Measurements from ENCODE around the gene E2F6. TPM values are rescaled to one million over a fixed set of nuclear protein-coding genes. Genes with fewer than 3 reads are reported as not detected.

The E2F6 gene
- total RNA-seq, 4 donors from 2014 or later, result 15.6 to 20.1 (median 19.6) TPM

DNA sequence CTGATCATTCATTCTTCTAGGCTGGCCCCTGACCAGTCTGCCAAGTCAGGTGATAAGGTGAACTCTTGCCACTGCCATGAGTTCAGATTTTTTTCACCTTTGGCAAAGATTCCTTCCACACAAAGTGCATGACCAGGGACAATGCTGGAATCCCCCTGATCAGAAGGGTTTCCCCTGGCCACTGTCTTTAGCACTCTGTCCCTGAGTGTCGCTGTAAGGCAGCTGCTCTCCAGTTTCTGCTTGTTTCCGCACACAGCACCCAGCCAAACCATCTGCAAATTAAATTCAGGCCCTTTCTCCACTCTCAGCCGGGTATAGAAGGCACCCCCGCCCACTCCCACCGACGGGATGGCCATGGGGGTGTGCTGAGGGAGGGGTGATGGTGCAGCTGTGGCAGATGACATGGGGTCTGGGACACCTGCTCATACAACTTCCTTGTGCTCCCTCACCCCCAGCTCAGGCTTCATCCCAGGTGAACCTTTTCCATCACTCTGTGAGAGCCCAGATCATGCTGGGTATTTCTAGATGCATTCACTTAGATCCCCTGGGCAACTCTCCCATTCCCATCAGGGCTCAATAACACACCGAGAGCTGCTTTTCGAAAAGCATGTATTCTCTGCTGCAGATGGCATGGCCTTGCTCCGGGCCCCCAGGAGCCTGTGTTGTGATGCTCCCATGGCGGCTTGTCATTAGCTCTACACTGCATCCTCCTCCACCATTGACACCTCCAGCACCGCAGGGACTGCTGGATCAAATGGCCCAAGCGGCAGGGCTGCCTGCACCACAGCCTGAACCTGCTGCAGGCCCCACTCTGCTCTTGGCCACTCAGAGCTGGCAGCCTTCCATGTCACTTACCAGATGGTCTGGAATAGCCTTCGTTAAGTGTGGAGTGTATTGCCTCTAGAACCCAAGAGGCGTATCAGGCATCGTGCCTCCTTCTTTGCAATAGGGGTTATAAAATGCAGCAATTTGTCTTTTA, 69.2 kb downstream of the E2F6 start:
- Histone ChIP-seq H3K27me3 (no peaks in the 10 kb centered on the region), H3K36me3 (no peaks in the 10 kb centered on the region), H3K9me3 (no peaks in the 10 kb centered on the region), H3K4me1 (peaks cover 0 to 46% (median 2%) of the 10 kb centered on the region in 3 donors), H3K4me3 (no peak overlapping the region), H3K27ac (no peak overlapping the region)
- TF ChIP-seq POLR2AphosphoS5 (IDR thresholded peaks at IDR 0.05), result no peak
- no peak for TF ChIP-seq POLR2A (IDR thresholded peaks at IDR 0.05)
- no peak for TF ChIP-seq EP300 (IDR thresholded peaks at IDR 0.05)
- TF ChIP-seq, protein P1, sequence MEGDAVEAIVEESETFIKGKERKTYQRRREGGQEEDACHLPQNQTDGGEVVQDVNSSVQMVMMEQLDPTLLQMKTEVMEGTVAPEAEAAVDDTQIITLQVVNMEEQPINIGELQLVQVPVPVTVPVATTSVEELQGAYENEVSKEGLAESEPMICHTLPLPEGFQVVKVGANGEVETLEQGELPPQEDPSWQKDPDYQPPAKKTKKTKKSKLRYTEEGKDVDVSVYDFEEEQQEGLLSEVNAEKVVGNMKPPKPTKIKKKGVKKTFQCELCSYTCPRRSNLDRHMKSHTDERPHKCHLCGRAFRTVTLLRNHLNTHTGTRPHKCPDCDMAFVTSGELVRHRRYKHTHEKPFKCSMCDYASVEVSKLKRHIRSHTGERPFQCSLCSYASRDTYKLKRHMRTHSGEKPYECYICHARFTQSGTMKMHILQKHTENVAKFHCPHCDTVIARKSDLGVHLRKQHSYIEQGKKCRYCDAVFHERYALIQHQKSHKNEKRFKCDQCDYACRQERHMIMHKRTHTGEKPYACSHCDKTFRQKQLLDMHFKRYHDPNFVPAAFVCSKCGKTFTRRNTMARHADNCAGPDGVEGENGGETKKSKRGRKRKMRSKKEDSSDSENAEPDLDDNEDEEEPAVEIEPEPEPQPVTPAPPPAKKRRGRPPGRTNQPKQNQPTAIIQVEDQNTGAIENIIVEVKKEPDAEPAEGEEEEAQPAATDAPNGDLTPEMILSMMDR (IDR thresholded peaks at IDR 0.05), result no peak
- 79 to 97% methylated on average over 6 to 7 of the region's 15 CpGs for WGBS, 2 donors (ENCODE audit: low coverage in 1 of 2)
- no peak for ATAC-seq

DNA sequence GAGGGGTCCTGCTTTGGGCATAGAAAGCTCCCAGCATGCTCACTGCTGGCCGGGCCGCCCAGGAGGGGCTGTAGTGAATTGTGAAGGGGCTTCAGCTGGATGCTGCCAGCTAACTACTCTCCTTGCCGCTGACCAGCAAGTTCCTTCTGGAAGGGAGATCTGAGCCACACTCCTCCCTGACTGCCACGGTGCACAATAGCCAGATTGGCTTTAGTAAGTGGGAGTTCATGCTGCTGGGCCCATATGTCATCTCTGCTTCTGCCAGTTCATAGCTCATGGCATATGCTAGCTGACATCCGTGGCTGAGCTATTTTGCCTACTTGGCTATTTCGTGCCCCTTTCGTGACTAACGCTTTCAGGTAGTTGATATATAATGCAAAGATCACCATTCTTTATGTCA, 69.9 kb downstream of the E2F6 start:
- Histone ChIP-seq H3K27ac (peak overlapping the region in 2 of 4 donors; percentile 62 to 70), H3K4me1 (peaks cover 0 to 53% (median 2%) of the 10 kb centered on the region in 3 donors), H3K9me3 (no peaks in the 10 kb centered on the region), H3K27me3 (no peaks in the 10 kb centered on the region), H3K36me3 (no peaks in the 10 kb centered on the region), H3K4me3 (no peak overlapping the region)
- no peak for ATAC-seq
- TF ChIP-seq EP300 (IDR thresholded peaks at IDR 0.05), result no peak
- TF ChIP-seq, protein P1 (IDR thresholded peaks at IDR 0.05), result no peak
- TF ChIP-seq POLR2AphosphoS5 (IDR thresholded peaks at IDR 0.05), result no peak
- TF ChIP-seq POLR2A (IDR thresholded peaks at IDR 0.05), result no peak
- WGBS, 2 donors (ENCODE audit: low coverage in 1 of 2), result 91% methylated on average over 6 of the region's 8 CpGs; no CpG with 5 or more reads in 1 of the 2 donors

DNA sequence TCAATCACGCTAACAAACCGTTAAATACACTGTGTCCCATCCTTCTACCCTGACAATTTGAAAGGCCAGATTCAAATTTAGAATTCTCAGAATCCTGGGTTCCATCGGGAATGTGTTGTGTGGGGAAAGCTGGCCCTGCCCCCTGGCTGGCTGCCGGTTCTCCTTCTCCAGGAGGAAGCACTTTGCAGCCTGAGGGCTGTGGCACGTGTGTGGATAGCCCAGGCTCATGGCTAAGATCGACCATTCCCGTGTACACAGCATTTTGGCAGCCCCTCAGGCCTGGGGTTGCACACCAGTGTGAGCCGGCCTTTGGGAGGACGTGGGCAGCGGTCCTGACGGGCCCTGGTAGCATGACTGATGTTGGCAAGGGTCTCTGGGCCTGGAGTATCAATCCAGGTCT, 70.6 kb downstream of the E2F6 start:
- TF ChIP-seq, protein P1 (IDR thresholded peaks at IDR 0.05), result peak in 1 of 4 experiments; percentile 9
- TF ChIP-seq POLR2A (IDR thresholded peaks at IDR 0.05), result no peak
- TF ChIP-seq POLR2AphosphoS5 (IDR thresholded peaks at IDR 0.05), result peak; percentile 53
- H3K4me1 ChIP-seq, result peaks cover 0 to 58% (median 2%) of the 10 kb centered on the region in 3 donors
- H3K4me3 ChIP-seq, result no peak overlapping the region
- H3K27me3 ChIP-seq, result no peaks in the 10 kb centered on the region
- WGBS, 2 donors (ENCODE audit: low coverage in 1 of 2), result 42 to 48% methylated on average over 2 to 6 of the region's 11 CpGs
- H3K27ac ChIP-seq, result peak overlapping the region in 2 of 4 donors; percentile 62 to 70
- H3K36me3 ChIP-seq, result no peaks in the 10 kb centered on the region
- ATAC-seq, result no peak
- no peaks in the 10 kb centered on the region for H3K9me3 ChIP-seq

Other genes with a start within 250 kb of the E2F6 start
- gene ROCK2, start 121.5 kb downstream of the E2F6 start, total RNA-seq, result 100 to 1,000 TPM; 102 to 130 (median 113) TPM
- gene GREB1, start 67.9 kb upstream of the E2F6 start, total RNA-seq, result 1 to 10 TPM; 3.1 to 8.8 (median 6.5) TPM
- gene NTSR2, start 204.0 kb upstream of the E2F6 start, total RNA-seq, result not detected

Data from gastroesophageal sphincter (tissue), 4 donors.